Smooth muscle cell (in vitro differentiated cells): ENCODE measurements around the gene CFAP99. TPM values are rescaled to one million over a fixed set of nuclear protein-coding genes. Genes with fewer than 3 reads are reported as not detected.

Experiments
- DNase-seq: peaks from one replicate; lab custom pipeline; 2025; ENCODE audit not compliant: unreplicated experiment; lab: John Stamatoyannopoulos, UW
- H2AFZ ChIP-seq: fragments of 200-600 bp; sonication (generic); 2 replicates; pipeline ENCODE4 v1.6.0; 2016; ENCODE audit warnings: antibody characterized with exemption, low read depth, mild to moderate bottlenecking
- H3F3A ChIP-seq: fragments of 200-600 bp; sonication (generic); 2 replicates; pipeline ENCODE4 v1.6.0; 2017; ENCODE audit warnings: antibody characterized with exemption, low read depth
- H3K27ac ChIP-seq: fragments of 200-600 bp; sonication (generic); 2 replicates; pipeline ENCODE4 v1.5.1; 2016; ENCODE audit warnings: low read depth, mild to moderate bottlenecking
- H3K27me3 ChIP-seq: fragments of 200-600 bp; sonication (generic); 2 replicates; pipeline ENCODE4 v1.6.1; 2016; ENCODE audit warnings: low read depth, mild to moderate bottlenecking
- H3K36me3 ChIP-seq: fragments of 200-600 bp; sonication (generic); 2 replicates; pipeline ENCODE4 v1.5.1; 2016; ENCODE audit warnings: low read depth
- H3K4me1 ChIP-seq: fragments of 200-600 bp; sonication (generic); 2 replicates; pipeline ENCODE4 v1.5.1; 2016; ENCODE audit warnings: low read depth
- H3K4me2 ChIP-seq: fragments of 200-600 bp; sonication (generic); 2 replicates; pipeline ENCODE4 v1.6.0; 2016; ENCODE audit warnings: mild to moderate bottlenecking
- H3K4me3 ChIP-seq: fragments of 200-600 bp; sonication (generic); 2 replicates; pipeline ENCODE4 v1.5.1; 2016; ENCODE audit warnings: mild to moderate bottlenecking
- H3K79me2 ChIP-seq: fragments of 200-600 bp; sonication (generic); 2 replicates; pipeline ENCODE4 v1.6.0; 2016; ENCODE audit warnings: low read depth, mild to moderate bottlenecking
- H3K9ac ChIP-seq: fragments of 200-600 bp; sonication (generic); 2 replicates; pipeline ENCODE4 v1.6.0; 2016; ENCODE audit warnings: low read depth
- H3K9me3 ChIP-seq: fragments of 200-600 bp; sonication (generic); replicated peaks from 2 replicates; pipeline ENCODE4 v1.5.1; 2016; ENCODE audit warnings: low read depth
- H4K20me1 ChIP-seq: fragments of 200-600 bp; sonication (generic); 2 replicates; pipeline ENCODE4 v1.6.0; 2016; ENCODE audit warnings: low read depth
- CTCF ChIP-seq: fragments of 200-600 bp; sonication (generic); IDR thresholded peaks from 2 replicates; pipeline ENCODE4 v1.5.1; 2017; ENCODE audit warnings: borderline replicate concordance, mild to moderate bottlenecking, antibody characterized with exemption; ENCODE audit not compliant: insufficient read depth, poor library complexity, severe bottlenecking
- WGBS: methylation state at CpG from one replicate; pipeline ENCODE4 v1.1.7; 2016; ENCODE audit warnings: low lambda C conversion rate; 5-methylcytosine and 5-hydroxymethylcytosine counted together
- polyA plus RNA-seq: library from polyadenylated mRNA; unstranded; fragments of >200 nt; fragmentation: Nextera tagmentation; extraction: Ambion mirVana; gene quantifications from 2 replicates; pipeline ENCODE4 v1.2.1, GENCODE V29; 2016
- total RNA-seq: library from RNA; depleted of rRNA; stranded (reverse); fragments of >200 nt; gene quantifications from 2 replicates; pipeline ENCODE4 v1.2.3, GENCODE V29; 2014

Gene CFAP99
- total and polyA plus RNA-seq, 2 experiments from 2014 or later = not detected

GRCh38 chr4:2451821-2452785 is 33.3 kb downstream of the CFAP99 start:
- no peak for TF ChIP-seq CTCF
- WGBS = 89% methylated on average over 22 of the region's 25 CpGs

GRCh38 chr4:2457481-2458295 is 38.9 kb downstream of the CFAP99 start:
- H3K79me2 ChIP-seq = no peaks in the 10 kb centered on the region
- no peak overlapping the region for H3K27ac ChIP-seq
- H3K4me3 ChIP-seq = no peak overlapping the region
- 91% methylated on average over 24 of the region's 24 CpGs for WGBS
- H3F3A ChIP-seq = no peaks in the 10 kb centered on the region
- no peaks in the 10 kb centered on the region for H3K36me3 ChIP-seq
- H4K20me1 ChIP-seq = no peaks in the 10 kb centered on the region
- peaks cover 5% of the 10 kb centered on the region for H3K4me1 ChIP-seq
- H3K27me3 ChIP-seq = no peaks in the 10 kb centered on the region
- H3K9ac ChIP-seq = no peak overlapping the region
- no peak overlapping the region for H2AFZ ChIP-seq
- DNase-seq = no peak
- TF ChIP-seq CTCF = no peak
- H3K4me2 ChIP-seq = no peak overlapping the region
- no peaks in the 10 kb centered on the region for H3K9me3 ChIP-seq

More at GRCh38 chr4:2451821-2452785, 33.3 kb downstream of the CFAP99 start:
- Histone ChIP-seq H3K4me2 (no peak overlapping the region), H3K4me3 (no peak overlapping the region), H3K79me2 (no peaks in the 10 kb centered on the region), H4K20me1 (no peaks in the 10 kb centered on the region), H3K4me1 (no peaks in the 10 kb centered on the region), H3K9ac (no peak overlapping the region), H3K9me3 (no peaks in the 10 kb centered on the region), H3K36me3 (no peaks in the 10 kb centered on the region), H3F3A (no peaks in the 10 kb centered on the region), H2AFZ (no peak overlapping the region), H3K27me3 (no peaks in the 10 kb centered on the region), H3K27ac (no peak overlapping the region)
- DNase-seq = no peak

- WGBS = 94% methylated on average over 38 of the region's 38 CpGs
These were observed 40.1 kb downstream of the CFAP99 start for GRCh38 chr4:2458546-2459491.

More at GRCh38 chr4:2458546-2459491, 40.1 kb downstream of the CFAP99 start:
- H3K79me2 ChIP-seq = no peaks in the 10 kb centered on the region
- H3F3A ChIP-seq = no peaks in the 10 kb centered on the region
- no peak overlapping the region for H2AFZ ChIP-seq
- peaks cover 5% of the 10 kb centered on the region for H3K4me1 ChIP-seq
- H3K36me3 ChIP-seq = no peaks in the 10 kb centered on the region
- H3K27me3 ChIP-seq = no peaks in the 10 kb centered on the region
- DNase-seq = no peak
- TF ChIP-seq CTCF = no peak
- no peak overlapping the region for H3K4me3 ChIP-seq
- no peaks in the 10 kb centered on the region for H4K20me1 ChIP-seq
- no peaks in the 10 kb centered on the region for H3K9me3 ChIP-seq
- H3K9ac ChIP-seq = no peak overlapping the region
- H3K4me2 ChIP-seq = no peak overlapping the region
- no peak overlapping the region for H3K27ac ChIP-seq
